HG03378 (cell line): ENCODE measurements around the gene CLCNKA.
"Not testable (repeated sequence)": the region's sequence is repeated elsewhere in the genome, so short reads cannot be mapped to it uniquely, and the experiment has no call there.

Experiments used
- ATAC-seq: cut with Tn5 transposase; IDR thresholded peaks from one replicate; pipeline ENCODE4 v1.9.1; 2021; ENCODE audit warnings: mild to moderate bottlenecking, moderate library complexity; ENCODE audit not compliant: unreplicated experiment

The CLCNKA gene

DNA sequence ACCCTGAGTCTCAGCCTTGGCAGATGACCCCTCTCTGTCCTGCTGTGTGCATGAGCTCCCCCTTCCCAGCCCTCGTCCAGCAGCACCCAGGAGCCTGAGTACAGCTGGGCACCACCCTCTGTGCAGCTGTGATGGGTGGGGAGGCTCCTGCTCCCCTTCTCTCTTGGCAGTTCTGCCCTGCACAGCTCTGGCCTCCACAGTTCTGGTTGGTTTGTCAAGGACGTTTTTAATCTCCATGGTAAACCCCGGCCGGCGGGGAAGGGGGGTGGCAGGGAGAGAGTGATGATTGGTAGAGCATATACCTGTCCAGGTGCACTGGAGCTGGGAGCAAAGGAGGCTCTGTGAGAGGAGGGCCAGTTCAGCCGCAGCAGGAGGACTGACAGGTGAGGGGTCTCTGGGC is at the start of gene CLCNKA:
CLCNKA (plus strand) TSS at position 356 of the 400 bp plus-strand sequence. CDS start 584 bp downstream, outside the sequence.
- ATAC-seq = no peak

DNA sequence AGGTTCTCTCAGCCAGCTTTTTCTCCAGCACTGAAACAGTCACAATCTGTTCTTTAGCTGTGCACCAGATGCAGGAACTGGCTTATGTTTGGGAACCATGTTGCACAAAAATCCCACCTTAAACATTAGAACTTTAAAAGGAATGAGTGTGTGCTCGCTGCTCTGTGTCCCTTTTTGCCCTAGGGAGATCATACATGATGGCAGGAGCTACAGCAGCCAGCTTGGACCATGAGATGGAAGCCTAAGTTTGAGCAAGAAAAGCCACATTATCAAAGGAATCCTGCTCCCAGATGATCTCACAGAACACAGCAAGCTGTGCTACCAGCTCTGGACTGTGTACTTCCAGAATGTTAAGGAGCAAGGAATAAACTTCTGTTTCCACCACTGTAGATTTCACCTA is 49.4 kb upstream of the CLCNKA start:
- ATAC-seq = no peak

DNA sequence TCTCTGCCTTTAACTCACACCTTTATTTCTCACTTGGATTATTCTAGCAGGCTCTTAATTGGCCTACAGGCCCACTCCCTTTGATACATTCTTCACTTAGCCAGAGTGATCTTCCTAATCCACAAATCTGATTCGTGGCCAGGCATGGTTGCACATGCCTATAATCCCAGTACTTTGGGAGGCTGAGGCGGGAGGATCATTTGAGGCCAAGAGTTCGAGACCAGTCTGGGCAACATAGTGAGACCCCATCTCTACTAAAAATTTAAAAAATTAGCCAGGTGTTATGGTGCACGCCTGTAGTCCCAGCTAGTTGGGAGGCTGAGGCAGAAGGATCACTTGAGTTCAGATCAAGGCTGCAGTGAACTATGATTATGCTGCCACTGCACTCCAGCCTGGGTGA is 48.1 kb upstream of the CLCNKA start:
- no peak for ATAC-seq

DNA sequence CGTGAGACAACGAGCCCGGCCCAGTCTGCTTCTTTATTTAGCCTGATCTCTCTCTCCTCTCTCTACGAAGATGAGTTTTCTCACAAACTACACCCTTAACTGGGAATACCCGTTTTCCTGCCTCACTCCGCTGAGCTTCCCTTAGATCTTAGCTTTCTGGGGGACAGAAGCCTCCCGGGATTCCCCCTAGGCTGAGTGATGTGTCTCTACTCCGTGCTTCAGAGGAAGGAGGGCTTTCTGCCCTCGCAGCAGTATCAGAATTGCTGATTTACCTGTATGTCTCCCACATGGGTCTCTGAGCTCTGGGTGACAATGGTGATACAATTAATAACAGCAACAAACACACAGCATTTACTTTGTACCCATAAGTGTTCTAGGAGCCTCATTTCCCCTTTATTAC is 47.0 kb upstream of the CLCNKA start:
- peak; percentile 25 for ATAC-seq

DNA sequence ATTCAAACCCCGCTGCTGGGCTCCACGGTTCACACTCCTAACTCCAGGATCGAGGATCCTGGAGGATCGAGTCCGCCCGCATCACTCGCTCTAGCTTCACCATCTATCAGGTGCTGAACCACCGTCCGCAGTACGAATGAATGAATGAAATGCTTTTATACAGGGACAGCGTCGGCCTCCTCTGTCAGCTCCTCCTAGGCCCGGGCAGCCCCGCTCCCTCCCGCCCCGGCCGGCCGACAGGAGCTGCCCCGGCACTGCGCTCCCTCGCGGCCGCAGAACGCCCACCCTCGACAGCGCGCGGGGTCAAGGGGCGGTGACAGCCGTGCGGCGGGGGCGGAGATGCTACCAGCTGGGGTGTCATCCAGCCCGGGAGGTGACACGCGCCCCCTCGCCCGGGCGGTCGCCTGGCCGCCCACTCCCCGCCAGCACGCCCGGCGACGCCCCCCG is 46.5 kb upstream of the CLCNKA start:
- peak; percentile 30 for ATAC-seq

DNA sequence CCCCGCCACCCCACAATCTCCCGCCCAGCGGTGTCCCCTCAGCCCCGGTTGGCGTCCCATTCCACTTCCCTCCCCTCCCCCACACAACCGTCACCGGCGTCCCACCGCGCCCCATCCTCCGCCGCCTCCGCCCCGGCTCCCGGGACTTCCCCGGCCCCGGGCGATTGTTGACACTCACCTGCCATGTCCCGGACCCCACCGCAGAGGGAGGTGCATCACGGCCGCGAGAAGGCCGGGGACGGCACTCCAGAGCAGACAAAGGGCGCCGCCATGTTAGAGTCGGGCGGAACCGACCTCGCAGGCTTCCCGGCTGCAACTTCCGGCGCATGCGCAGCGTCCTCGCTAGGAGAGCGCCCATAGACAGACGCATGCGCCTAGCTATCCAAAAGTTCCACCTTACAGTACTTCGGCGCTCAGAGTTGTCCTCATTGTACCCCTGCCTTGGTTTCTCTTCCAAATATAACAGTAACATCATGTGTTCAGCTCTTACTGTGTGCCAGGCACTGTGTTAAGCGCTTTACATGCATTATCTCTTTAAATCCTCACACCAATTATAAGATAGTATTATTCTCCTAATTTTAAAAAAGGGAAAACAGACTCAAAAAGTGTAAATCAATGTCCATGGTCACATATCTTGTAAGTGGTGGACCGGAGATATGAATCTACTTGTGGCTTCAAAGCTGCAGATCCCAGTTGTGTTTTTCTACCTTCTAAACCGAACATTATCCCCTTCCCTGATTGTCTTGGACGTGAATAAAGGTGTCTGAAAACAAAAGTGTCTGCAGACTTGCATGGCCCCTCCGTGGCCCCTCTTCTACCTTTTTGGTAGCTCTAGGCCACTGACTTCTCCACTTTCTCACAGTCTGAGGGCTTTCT is 45.8 kb upstream of the CLCNKA start, which contains the start of gene ZBTB17:
ZBTB17 (minus strand) TSS at position 297 of the 876 bp plus-strand sequence. CDS start 27,606 bp downstream, outside the sequence.
- peak; percentile 66 for ATAC-seq

DNA sequence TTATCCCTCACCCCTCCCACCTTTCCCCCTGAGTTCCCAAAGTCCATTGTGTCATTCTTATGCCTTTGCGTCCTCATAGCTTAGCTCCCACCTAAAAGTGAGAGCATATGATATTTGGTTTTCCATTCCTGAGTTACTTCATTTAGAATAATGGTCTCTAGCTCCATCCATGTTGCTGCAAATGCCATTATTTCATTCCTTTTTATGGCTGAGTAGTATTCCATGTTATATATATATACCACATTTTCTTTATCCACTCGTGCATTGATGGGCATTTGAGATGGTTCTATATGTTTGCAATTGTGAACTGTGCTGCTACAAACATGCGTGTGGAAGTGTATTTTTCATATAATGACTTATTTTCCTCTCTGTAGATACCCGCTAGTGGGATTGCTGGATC is 43.9 kb upstream of the CLCNKA start:
- not testable (repeated sequence) for ATAC-seq

DNA sequence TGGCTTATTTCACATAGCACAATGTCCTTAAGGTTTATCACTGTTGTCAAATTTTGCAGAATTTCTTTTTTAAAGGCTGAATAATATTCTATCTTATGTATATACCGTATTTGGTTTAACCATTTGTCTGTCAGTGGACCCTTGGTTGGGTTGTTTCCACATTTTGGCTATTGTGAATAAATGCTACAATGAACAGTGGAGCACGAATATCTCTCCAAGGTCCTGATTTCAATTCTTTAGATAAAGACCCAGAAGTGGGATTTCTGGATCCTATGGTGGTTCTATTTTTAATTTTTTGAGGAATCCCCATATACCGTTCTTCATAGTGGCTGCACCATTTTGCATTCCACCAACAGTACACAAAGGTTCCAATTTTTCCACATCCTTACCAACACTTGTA is 40.2 kb upstream of the CLCNKA start:
- ATAC-seq = no peak

DNA sequence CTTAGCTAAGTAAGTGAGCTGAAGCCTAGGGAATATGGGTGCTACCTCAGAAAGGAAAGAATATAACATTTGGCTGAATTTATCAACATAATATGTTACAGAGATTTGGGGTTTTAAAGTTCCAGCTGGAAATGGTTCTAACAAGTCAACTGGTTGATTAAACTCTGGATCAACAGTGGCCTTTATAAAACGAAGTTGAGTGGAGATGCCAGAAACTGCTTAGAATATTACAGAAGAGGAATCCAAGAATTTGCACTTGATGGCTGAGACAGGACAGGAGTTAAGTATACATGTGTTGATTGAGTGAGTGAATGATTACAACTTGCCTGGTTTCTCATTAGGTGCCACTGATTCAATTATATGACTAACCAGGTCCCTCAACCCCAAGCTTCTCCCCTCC is 38.6 kb upstream of the CLCNKA start:
- no peak for ATAC-seq

DNA sequence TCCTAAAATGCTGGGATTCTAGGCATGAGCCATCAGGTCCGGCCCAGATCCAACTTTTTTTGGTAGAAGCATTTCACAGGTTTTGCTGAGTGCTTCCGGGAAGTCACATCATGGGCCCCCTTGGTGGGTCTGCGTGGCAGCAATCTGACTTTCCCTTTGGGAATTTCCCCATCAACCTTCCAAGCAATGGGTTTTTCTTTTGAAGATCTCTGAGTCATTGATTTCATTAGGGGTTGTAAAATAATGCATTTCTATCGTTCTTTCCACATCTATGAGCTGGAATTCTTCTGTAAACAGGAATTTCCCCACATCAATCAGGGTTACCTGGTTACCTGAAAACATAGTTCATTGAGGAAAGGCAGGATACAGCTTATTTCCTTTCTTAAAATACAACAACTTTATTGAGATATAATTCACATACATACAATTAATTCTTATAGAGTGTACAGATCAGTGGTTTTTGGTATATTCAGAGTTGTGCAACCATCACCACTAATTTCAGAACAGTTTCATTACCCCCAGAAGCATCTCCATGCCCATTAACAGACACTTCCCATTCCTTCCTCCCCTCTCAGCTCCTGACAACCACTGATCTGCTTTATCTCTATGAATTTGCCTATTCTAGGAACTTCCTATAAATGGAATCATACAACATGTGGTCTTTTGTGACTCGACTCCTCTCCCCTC is 36.1 kb upstream of the CLCNKA start:
- ATAC-seq = no peak

DNA sequence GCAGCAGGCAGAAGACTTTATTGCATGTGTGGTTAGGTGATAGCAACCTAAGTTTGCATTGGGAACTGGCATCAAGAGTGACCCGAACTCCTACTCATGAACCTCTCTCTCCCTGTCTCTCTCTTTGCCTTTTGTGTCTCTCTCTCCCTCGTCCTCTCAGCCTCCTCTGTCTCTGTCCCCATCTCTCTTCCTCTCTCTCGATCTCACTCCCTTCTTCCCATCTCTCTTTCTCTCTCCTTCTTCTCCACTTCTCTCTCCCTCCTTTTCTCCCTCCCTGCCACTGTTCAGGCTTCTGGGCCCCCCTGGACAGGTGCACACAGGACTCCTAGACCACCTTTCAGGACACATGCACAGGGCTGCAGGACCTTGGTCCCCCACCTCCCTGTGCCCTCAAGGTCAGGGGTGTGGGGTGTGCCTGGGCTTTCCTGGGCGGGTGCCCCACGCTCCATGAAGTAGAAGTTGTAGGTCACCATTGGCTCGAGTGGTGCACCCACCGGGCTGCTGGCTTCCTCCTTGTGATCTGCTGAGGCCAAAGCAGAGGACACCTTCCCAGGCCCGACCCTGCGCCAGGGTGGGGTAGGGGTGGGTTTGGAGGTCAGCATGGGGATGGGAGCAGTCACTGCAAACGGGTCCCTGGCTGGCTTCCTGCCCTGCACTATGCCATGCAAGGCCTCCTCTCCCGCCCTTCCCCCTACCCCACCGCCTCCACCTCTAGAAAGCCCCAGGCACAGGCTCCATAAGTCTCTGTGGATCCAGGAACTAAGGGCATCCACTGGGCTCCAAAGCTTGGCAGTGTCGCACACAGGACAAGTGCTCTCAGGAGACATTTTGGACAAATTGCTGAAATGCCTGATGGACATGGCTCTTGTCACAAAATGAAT is 32.7 kb upstream of the CLCNKA start:
- ATAC-seq = no peak

DNA sequence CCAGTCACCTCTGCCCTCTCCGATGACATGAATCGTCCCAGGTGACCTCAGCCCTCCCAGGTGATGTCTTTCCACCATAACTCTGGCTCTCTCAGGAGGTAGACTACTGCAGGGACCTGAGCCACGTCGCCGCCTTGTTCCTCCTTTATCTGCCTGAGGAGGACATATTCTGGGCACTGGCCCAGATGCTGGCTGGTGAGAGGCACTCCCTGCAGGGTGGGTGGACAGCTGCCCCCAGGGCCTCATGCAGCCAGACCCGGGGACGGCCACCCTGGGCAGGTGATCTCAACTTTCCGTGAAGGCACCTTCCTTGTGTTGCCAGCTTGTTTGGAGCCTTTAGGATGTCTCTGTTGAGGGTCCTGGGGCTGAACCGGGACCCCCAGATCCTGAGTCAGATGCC is 32.1 kb upstream of the CLCNKA start:
- ATAC-seq = no peak

DNA sequence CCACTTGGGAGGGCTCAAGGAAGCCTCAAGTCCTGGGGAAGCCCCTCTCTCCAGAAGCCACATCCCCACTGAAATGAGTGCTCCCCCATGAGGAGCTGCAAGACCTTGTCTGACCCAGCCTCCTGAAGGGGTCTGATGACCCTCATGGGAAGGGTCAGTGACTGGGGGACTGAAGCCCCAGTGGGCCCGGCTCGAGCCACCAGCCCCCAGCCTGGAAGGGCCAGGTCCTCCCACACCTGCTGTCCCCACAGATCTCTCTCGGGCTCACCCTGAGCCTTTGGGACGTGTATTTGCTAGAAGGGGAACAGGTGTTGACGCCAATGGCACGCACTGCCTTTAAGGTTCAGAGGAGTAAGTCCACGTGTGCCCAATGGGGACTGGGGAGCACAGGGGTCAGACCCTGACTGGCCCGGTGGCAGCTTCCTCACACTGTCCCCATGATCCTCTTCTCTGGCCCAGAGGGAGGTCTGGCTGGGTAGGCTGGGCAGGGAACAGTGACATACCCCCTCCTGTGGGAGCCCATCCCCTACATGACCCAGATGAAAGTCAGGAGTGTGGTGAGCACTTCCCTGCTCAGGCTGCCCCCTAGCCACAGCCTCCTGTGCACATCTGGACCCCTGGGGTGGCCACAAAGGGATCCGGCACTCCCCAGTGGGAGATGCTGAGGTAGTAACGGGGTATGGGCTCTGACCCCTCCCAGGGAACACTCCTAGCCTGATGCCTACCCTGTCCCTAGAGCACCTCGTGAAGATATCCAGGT is 30.2 kb upstream of the CLCNKA start:
- ATAC-seq = no peak

DNA sequence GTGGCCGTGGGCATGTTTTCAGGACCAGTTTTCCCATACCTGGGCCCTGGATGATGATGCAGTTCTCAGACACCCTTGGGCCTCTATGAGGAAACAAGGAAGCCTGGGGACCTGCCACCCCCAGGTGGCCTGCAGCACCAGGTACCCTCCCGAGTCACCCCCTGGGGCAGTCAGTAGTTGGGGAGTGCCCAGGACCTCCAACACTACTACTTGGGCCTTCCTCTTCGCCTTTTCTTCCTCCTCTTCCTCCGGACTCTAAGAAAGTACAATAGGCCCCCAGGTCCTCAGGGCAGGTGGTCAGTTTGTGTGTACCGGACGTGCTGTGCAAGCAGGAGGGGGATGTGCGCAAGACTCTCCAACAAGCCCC is 29.7 kb upstream of the CLCNKA start:
- ATAC-seq = no peak

DNA sequence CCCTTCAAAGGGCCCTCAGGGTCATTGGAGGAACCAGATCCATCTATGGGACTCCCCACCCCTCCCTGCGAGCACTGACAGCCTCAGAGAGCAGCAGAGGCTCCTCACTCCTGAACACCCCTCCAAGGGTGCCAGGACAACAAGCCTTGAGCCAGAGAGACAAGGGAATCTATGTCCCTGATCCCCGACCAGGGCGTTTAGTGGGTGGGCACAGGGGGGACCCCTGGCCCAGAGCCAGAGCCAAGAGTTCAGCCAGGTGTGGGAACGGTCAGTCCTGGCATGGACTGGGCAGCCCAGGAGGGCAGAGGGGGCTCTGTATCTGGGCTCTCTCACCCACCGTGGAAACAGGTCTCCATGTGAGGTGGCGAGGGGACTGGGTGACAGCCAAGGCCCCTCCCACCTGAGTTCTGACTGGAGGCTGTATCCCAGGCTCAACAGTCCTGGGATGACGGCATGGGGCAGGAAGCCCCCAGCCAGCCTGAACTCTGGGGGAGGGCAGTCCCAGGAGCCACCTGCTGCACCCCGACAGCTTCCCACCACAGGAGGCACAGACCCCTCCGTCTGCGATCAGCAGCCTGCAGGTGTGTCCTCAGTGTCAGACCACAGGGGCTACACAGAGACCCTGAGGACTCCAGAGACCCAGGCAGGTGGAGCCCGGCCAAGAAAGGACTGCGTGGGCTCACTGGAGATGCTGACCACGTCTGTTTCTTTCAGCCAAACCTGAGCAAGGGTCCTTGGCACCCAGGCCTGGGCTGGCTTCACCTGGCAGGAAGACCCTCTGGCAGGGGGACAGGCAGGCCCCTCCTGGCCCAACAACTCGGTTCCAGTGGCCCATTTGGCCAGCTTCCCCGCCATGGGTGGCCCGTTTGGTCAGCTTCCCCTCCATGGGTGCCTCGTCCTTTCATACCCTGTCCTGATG is 29.0 kb upstream of the CLCNKA start:
- ATAC-seq = no peak

DNA sequence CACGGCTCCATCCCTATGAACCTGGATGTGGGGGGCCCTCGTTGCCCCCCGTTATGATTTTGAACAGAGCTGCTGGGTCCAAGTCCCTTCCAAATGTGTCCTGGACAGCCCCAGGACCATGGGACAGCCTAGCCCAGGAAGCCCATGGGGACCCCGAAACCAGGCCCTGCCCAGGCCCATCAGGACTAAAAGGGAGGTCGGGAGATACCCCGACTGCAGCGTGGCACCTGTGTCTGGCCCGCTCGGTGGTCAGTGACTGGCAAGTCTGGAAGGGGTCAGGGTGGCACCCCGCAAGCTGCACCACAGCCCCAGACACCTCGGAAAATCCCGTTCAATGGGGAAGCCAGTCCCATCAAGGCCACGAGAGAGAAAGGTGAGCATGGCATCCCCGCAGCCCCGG is 28.2 kb upstream of the CLCNKA start:
- ATAC-seq = no peak

DNA sequence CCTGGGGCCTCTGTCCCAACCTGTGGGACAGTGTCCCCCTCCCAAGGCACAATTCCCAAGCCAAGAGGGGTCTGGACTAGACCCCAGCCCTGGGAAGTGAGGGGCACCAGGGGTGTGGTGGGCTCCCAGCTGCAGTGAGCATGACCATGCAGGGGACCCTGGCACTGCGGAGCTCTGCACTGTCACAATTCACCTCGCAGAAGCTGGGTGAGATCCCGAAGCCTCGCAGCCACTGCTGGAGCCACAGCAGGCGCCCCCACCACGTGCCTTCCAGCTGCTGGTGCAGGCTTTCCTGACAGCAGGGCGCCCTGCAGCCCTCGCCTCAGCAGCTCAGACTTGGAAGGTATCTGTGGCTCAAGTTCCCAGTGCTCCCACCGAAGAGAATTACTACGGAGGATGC is 27.8 kb upstream of the CLCNKA start:
- no peak for ATAC-seq

DNA sequence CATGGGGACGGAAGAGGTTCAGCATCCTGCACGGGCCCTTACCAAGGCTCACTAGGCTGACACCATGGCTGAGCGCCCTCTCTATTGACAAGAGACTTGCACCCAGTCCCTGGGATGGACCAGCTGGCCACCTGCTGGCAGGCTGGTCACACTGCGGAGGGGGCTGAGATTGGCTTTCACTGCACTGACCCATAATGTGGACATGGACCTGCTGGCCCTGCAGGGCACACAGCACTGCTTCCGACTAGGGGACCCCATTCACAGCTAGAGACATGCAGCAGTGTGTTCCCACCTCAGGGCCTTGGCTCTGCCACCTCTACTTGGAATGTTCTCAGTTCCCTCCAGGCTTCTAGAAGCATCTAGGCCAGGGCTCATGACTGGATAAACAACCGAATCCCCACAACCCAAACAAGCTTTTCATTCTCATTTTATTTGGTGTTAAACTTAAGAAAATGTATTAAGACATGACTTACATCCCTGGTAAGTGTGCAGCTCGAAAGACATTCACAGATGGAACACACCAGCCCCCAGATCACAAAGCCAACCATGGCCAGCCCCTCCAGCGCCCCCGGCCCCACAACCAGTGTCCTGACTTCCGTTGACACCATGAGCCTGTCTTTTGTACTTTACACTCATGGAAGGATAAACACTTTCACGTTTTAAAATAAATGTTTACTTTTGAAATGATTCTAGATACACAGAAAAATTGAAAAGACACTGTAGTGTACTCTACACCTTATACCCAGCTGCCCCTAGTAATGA is 27.1 kb upstream of the CLCNKA start:
- no peak for ATAC-seq
